Large intestine (tissue), 3 donors: ENCODE measurements around the gene HUWE1. TPM values are rescaled to one million over a fixed set of nuclear protein-coding genes. Genes with fewer than 3 reads are reported as not detected.

Source experiments
- DNase-seq, 2 donors: peaks; one replicate each; pipeline versions ENCODE4 v3.0.0 to v3.0.0-alpha.2; 2013
- H3K27ac ChIP-seq: one replicate; pipeline ENCODE4 v1.5.1; 2013; ENCODE audit warnings: low read length
- H3K27me3 ChIP-seq: 2 replicates; pipeline ENCODE4 v1.6.1; 2013; ENCODE audit warnings: low read length; ENCODE audit not compliant: control insufficient read depth, insufficient read depth
- H3K36me3 ChIP-seq: 2 replicates; pipeline ENCODE4 v1.6.1; 2013; ENCODE audit warnings: low read length; ENCODE audit not compliant: control insufficient read depth, insufficient read depth
- H3K4me1 ChIP-seq: one replicate; pipeline ENCODE4 v1.6.1; 2013; ENCODE audit warnings: low read length; ENCODE audit not compliant: control insufficient read depth, insufficient read depth
- H3K4me3 ChIP-seq: one replicate; pipeline ENCODE4 v1.5.1; 2013; ENCODE audit warnings: low read length
- H3K9me3 ChIP-seq: one replicate; pipeline ENCODE4 v1.6.1; 2013; ENCODE audit warnings: mild to moderate bottlenecking, low read depth, low read length, moderate library complexity; ENCODE audit not compliant: control insufficient read depth
- WGBS: methylation state at CpG from one replicate; pipeline ENCODE4 v1.1.5; 2013; ENCODE audit warnings: low lambda C conversion rate; ENCODE audit not compliant: insufficient coverage; 5-methylcytosine and 5-hydroxymethylcytosine counted together
- polyA plus RNA-seq: library from polyadenylated mRNA; unstranded; fragments of 120-200 nt; gene quantifications from one replicate; pipeline ENCODE4 v1.2.1, GENCODE V29; 2013

HUWE1 gene
- polyA plus RNA-seq, 1 donor: 115 TPM

GRCh38 chrX:53622431-53622830 lies 64.1 kb downstream of the HUWE1 start:
- no peak for DNase-seq
- Histone ChIP-seq H3K36me3 (peaks cover 48% of the 10 kb centered on the region), H3K4me3 (no peak overlapping the region), H3K27ac (no peak overlapping the region), H3K4me1 (no peaks in the 10 kb centered on the region), H3K9me3 (no peaks in the 10 kb centered on the region), H3K27me3 (no peaks in the 10 kb centered on the region)
- WGBS: no CpG with 5 or more reads among the region's 2 CpGs

- no peaks in the 10 kb centered on the region for H3K9me3 ChIP-seq
- H3K27ac ChIP-seq: no peak overlapping the region
- no CpG with 5 or more reads among the region's 4 CpGs for WGBS
- H3K27me3 ChIP-seq: no peaks in the 10 kb centered on the region
- DNase-seq: no peak
- peaks cover 50% of the 10 kb centered on the region for H3K36me3 ChIP-seq
- H3K4me1 ChIP-seq: no peaks in the 10 kb centered on the region
- H3K4me3 ChIP-seq: no peak overlapping the region
Measured at GRCh38 chrX:53621418-53621986, 65.0 kb downstream of the HUWE1 start.

- no peaks in the 10 kb centered on the region for H3K27me3 ChIP-seq
- H3K36me3 ChIP-seq: peaks cover 58% of the 10 kb centered on the region
- DNase-seq: no peak
- no CpG with 5 or more reads among the region's 6 CpGs for WGBS
- H3K4me3 ChIP-seq: no peak overlapping the region
- no peak overlapping the region for H3K27ac ChIP-seq
- H3K9me3 ChIP-seq: no peaks in the 10 kb centered on the region
- no peaks in the 10 kb centered on the region for H3K4me1 ChIP-seq
Measured at GRCh38 chrX:53616946-53617345, 69.6 kb downstream of the HUWE1 start.

- no peak overlapping the region for H3K27ac ChIP-seq
- no peaks in the 10 kb centered on the region for H3K4me1 ChIP-seq
- H3K4me3 ChIP-seq: no peak overlapping the region
- no peaks in the 10 kb centered on the region for H3K9me3 ChIP-seq
- H3K36me3 ChIP-seq: peaks cover 44% of the 10 kb centered on the region
- no peaks in the 10 kb centered on the region for H3K27me3 ChIP-seq
- no CpG with 5 or more reads among the region's 2 CpGs for WGBS
- DNase-seq: no peak
Measured at GRCh38 chrX:53606456-53606855, 80.1 kb downstream of the HUWE1 start.

- Histone ChIP-seq H3K4me1 (no peaks in the 10 kb centered on the region), H3K4me3 (no peak overlapping the region), H3K27me3 (no peaks in the 10 kb centered on the region), H3K9me3 (no peaks in the 10 kb centered on the region), H3K36me3 (peaks cover 45% of the 10 kb centered on the region), H3K27ac (no peak overlapping the region)
- DNase-seq: no peak
- no CpG with 5 or more reads among the region's 4 CpGs for WGBS
Measured at GRCh38 chrX:53605004-53605403, 81.5 kb downstream of the HUWE1 start.

- Histone ChIP-seq H3K9me3 (no peaks in the 10 kb centered on the region), H3K27me3 (no peaks in the 10 kb centered on the region), H3K27ac (no peak overlapping the region), H3K4me3 (no peak overlapping the region), H3K4me1 (no peaks in the 10 kb centered on the region), H3K36me3 (peaks cover 41% of the 10 kb centered on the region)
- DNase-seq: no peak
- no CpG with 5 or more reads among the region's 2 CpGs for WGBS
Measured at GRCh38 chrX:53599781-53600396, 86.6 kb downstream of the HUWE1 start.

GRCh38 chrX:53598169-53598568 lies 88.3 kb downstream of the HUWE1 start:
- Histone ChIP-seq H3K27me3 (no peaks in the 10 kb centered on the region), H3K36me3 (peaks cover 43% of the 10 kb centered on the region), H3K9me3 (no peaks in the 10 kb centered on the region), H3K4me1 (no peaks in the 10 kb centered on the region), H3K27ac (no peak overlapping the region), H3K4me3 (no peak overlapping the region)
- DNase-seq: no peak
- no CpG with 5 or more reads among the region's 2 CpGs for WGBS

- no peak overlapping the region for H3K27ac ChIP-seq
- WGBS: no CpG with 5 or more reads among the region's 7 CpGs
- no peaks in the 10 kb centered on the region for H3K4me1 ChIP-seq
- H3K9me3 ChIP-seq: no peaks in the 10 kb centered on the region
- H3K27me3 ChIP-seq: no peaks in the 10 kb centered on the region
- no peak for DNase-seq
- H3K4me3 ChIP-seq: no peak overlapping the region
- peaks cover 59% of the 10 kb centered on the region for H3K36me3 ChIP-seq
Measured at GRCh38 chrX:53595266-53595810, 91.2 kb downstream of the HUWE1 start.

GRCh38 chrX:53594354-53594753 lies 92.2 kb downstream of the HUWE1 start:
- Histone ChIP-seq H3K4me3 (no peak overlapping the region), H3K36me3 (peaks cover 59% of the 10 kb centered on the region), H3K4me1 (no peaks in the 10 kb centered on the region), H3K9me3 (no peaks in the 10 kb centered on the region), H3K27ac (no peak overlapping the region), H3K27me3 (no peaks in the 10 kb centered on the region)
- whole genome bisulfite sequencing: 100% methylated on average over 1 of the region's 1 CpG
- DNase-seq: no peak

GRCh38 chrX:53587795-53588420 lies 98.6 kb downstream of the HUWE1 start:
- no peak overlapping the region for H3K27ac ChIP-seq
- H3K27me3 ChIP-seq: no peaks in the 10 kb centered on the region
- no CpG with 5 or more reads among the region's 5 CpGs for WGBS
- H3K4me3 ChIP-seq: no peak overlapping the region
- no peaks in the 10 kb centered on the region for H3K9me3 ChIP-seq
- H3K36me3 ChIP-seq: peaks cover 83% of the 10 kb centered on the region
- DNase-seq: no peak
- H3K4me1 ChIP-seq: no peaks in the 10 kb centered on the region
